H7 (cell line): ENCODE measurements around the gene GTF2B. TPM values are rescaled to one million over a fixed set of nuclear protein-coding genes. Genes with fewer than 3 reads are reported as not detected.
A peak's percentile ranks its signal among the peaks of the same experiment; 100 is the strongest.
"Not testable (repeated sequence)": the region's sequence is repeated elsewhere in the genome, so short reads cannot be mapped to it uniquely, and the experiment has no call there.

Experiments used
- DNase-seq: peaks from one replicate; pipeline ENCODE4 v3.0.0; 2012
- H3K27me3 ChIP-seq: 2 replicates; pipeline ENCODE4 v1.6.0; 2011; ENCODE audit warnings: mild to moderate bottlenecking, low read length; ENCODE audit not compliant: control insufficient read depth, insufficient read depth
- H3K36me3 ChIP-seq: replicated peaks from 2 replicates; pipeline ENCODE4 v1.5.1; 2011; ENCODE audit warnings: low read length; ENCODE audit not compliant: control insufficient read depth, insufficient read depth
- H3K4me3 ChIP-seq: 2 replicates; pipeline ENCODE4 v1.5.1; 2011; ENCODE audit warnings: low read depth, mild to moderate bottlenecking, control low read depth, low read length, moderate library complexity; ENCODE audit not compliant: insufficient read depth
- total RNA-seq: library from RNA; depleted of rRNA; stranded (reverse); fragments of >200 nt; shearing (Covaris generic); gene quantifications from 2 replicates; pipeline ENCODE4 v1.2.3, GENCODE V29; 2014

Gene GTF2B
- total RNA-seq, 1 experiment from 2014 or later, result 54.3 TPM

- H3K4me3 ChIP-seq, result no peak overlapping the region
- H3K27me3 ChIP-seq, result no peaks in the 10 kb centered on the region; the same call in 1 of the 2 replicates
- no peaks in the 10 kb centered on the region for H3K36me3 ChIP-seq
- no peak for DNase-seq
Observed at GRCh38 chr1:88900883-88901282, 9.5 kb upstream of the GTF2B start.

- no peaks in the 10 kb centered on the region for H3K36me3 ChIP-seq
- H3K4me3 ChIP-seq, result no peak overlapping the region
- H3K27me3 ChIP-seq, result no peaks in the 10 kb centered on the region; the same call in 1 of the 2 replicates
- no peak for DNase-seq
Observed at GRCh38 chr1:88897070-88897730, 5.8 kb upstream of the GTF2B start.

GRCh38 chr1:88892357-88892877, 1.1 kb upstream of the GTF2B start:
- Histone ChIP-seq H3K27me3 (no peaks in the 10 kb centered on the region; the same call in 1 of the 2 replicates), H3K4me3 (peak overlapping the region; percentile 70), H3K36me3 (no peaks in the 10 kb centered on the region)
- DNase-seq, result peak; percentile 11

- no peak for DNase-seq
- H3K36me3 ChIP-seq, result no peaks in the 10 kb centered on the region
- H3K27me3 ChIP-seq, result no peaks in the 10 kb centered on the region
- peak overlapping the region; percentile 70 for H3K4me3 ChIP-seq
Observed at GRCh38 chr1:88891951-88892340, 579 bp upstream of the GTF2B start.

- H3K4me3 ChIP-seq, result peak overlapping the region; percentile 70
- H3K27me3 ChIP-seq, result no peaks in the 10 kb centered on the region
- peaks cover 1% of the 10 kb centered on the region; the same call in 1 of the 2 replicates for H3K36me3 ChIP-seq
- DNase-seq, result peak; percentile 35
Observed at GRCh38 chr1:88890791-88891317, 513 bp downstream of the GTF2B start.

- no peak overlapping the region for H3K4me3 ChIP-seq
- DNase-seq, result no peak
- H3K27me3 ChIP-seq, result no peaks in the 10 kb centered on the region
- H3K36me3 ChIP-seq, result peaks cover 1% of the 10 kb centered on the region; the same call in 1 of the 2 replicates
Observed at GRCh38 chr1:88890131-88890530, 1.2 kb downstream of the GTF2B start.

- DNase-seq, result no peak
Observed at GRCh38 chr1:88888750-88889149, 2.6 kb downstream of the GTF2B start.

GRCh38 chr1:88885933-88886332, 5.4 kb downstream of the GTF2B start:
- no peak for DNase-seq
- H3K4me3 ChIP-seq, result no peak overlapping the region
- H3K36me3 ChIP-seq, result peaks cover 4% of the 10 kb centered on the region
- H3K27me3 ChIP-seq, result no peaks in the 10 kb centered on the region

More at GRCh38 chr1:88888750-88889149, 2.6 kb downstream of the GTF2B start:
- no peaks in the 10 kb centered on the region for H3K27me3 ChIP-seq
- H3K36me3 ChIP-seq, result peaks cover 4% of the 10 kb centered on the region
- H3K4me3 ChIP-seq, result no peak overlapping the region

- Histone ChIP-seq H3K36me3 (peaks cover 4% of the 10 kb centered on the region), H3K4me3 (no peak overlapping the region), H3K27me3 (no peaks in the 10 kb centered on the region)
- DNase-seq, result no peak
Observed at GRCh38 chr1:88883156-88883555, 8.2 kb downstream of the GTF2B start.

- H3K27me3 ChIP-seq, H3K4me3 ChIP-seq, DNase-seq: not testable (repeated sequence)
Observed at GRCh38 chr1:88880717-88881116, 10.7 kb downstream of the GTF2B start.

GRCh38 chr1:88878731-88879130, 12.6 kb downstream of the GTF2B start:
- Histone ChIP-seq H3K27me3 (no peaks in the 10 kb centered on the region), H3K36me3 (no peaks in the 10 kb centered on the region; the same call in 1 of the 2 replicates), H3K4me3 (no peak overlapping the region)
- DNase-seq, result no peak

More at GRCh38 chr1:88880717-88881116, 10.7 kb downstream of the GTF2B start:
- H3K36me3 ChIP-seq, result not testable (repeated sequence)

GRCh38 chr1:88877911-88878310, 13.5 kb downstream of the GTF2B start:
- Histone ChIP-seq H3K4me3 (no peak overlapping the region), H3K27me3 (no peaks in the 10 kb centered on the region), H3K36me3 (no peaks in the 10 kb centered on the region; the same call in 1 of the 2 replicates)
- no peak for DNase-seq

- peak; percentile 17 for DNase-seq
- H3K36me3 ChIP-seq, result no peaks in the 10 kb centered on the region; the same call in 1 of the 2 replicates
- no peaks in the 10 kb centered on the region for H3K27me3 ChIP-seq
- H3K4me3 ChIP-seq, result no peak overlapping the region
Observed at GRCh38 chr1:88877382-88877825, 14.0 kb downstream of the GTF2B start.

GRCh38 chr1:88876573-88877365, 14.6 kb downstream of the GTF2B start:
- no peaks in the 10 kb centered on the region; the same call in 1 of the 2 replicates for H3K36me3 ChIP-seq
- no peak overlapping the region for H3K4me3 ChIP-seq
- H3K27me3 ChIP-seq, result no peaks in the 10 kb centered on the region
- DNase-seq, result no peak
